Common myeloid progenitor, CD34-positive (primary cell): ENCODE data around the gene ZNF486.
A peak's percentile ranks its signal among the peaks of the same experiment; 100 is the strongest.
"Not testable (repeated sequence)": the region's sequence is repeated elsewhere in the genome, so short reads cannot be mapped to it uniquely, and the experiment has no call there.

ENCODE experiments used
- CTCF ChIA-PET: fragments of 350-600 bp; sonication (Branson Sonifier 250); formaldehyde crosslinking; loops from one replicate; lab custom pipeline; 2021; ENCODE audit warnings: antibody characterized with exemption; lab: Charles Lee
- POLR2A ChIA-PET: fragments of 350-600 bp; sonication (Branson Sonifier 250); formaldehyde crosslinking; loops from one replicate; lab custom pipeline; 2021; ENCODE audit warnings: antibody characterized with exemption; lab: Charles Lee
- DNase-seq, 3 donors: peaks; one replicate each; pipeline versions ENCODE4 v3.0.0 to v3.0.0-alpha.2; 2013
- H3K27ac ChIP-seq, 2 experiments: 1 replicate in 1 of 2; 2 replicates in 1 of 2; pipeline ENCODE4 v1.7.0; 2013; ENCODE audit warnings: inconsistent platforms in 2 of 2, low read length in 2 of 2, mild to moderate bottlenecking in 2 of 2, low read depth in 1 of 2, moderate library complexity in 1 of 2; ENCODE audit not compliant: severe bottlenecking in 2 of 2, insufficient read depth in 1 of 2, poor library complexity in 1 of 2
- H3K27me3 ChIP-seq, 5 experiments: replicated peaks in 2 of 5; 1 replicate in 3 of 5; 2 replicates in 2 of 5; pipeline versions ENCODE4 v1.6.1 to v1.7.0; 2013; ENCODE audit warnings: low read length in 4 of 5, mild to moderate bottlenecking in 2 of 5, moderate library complexity in 2 of 5, inconsistent platforms in 1 of 5; ENCODE audit not compliant: insufficient read depth in 5 of 5, control insufficient read depth in 4 of 5
- H3K36me3 ChIP-seq, 4 experiments: 1 replicate in 2 of 4; 2 replicates in 2 of 4; pipeline versions ENCODE4 v1.6.1 to v1.7.0; 2013; ENCODE audit warnings: low read length in 3 of 4, control low read depth in 1 of 4, mild to moderate bottlenecking in 1 of 4; ENCODE audit not compliant: control insufficient read depth in 4 of 4, insufficient read depth in 4 of 4
- H3K4me1 ChIP-seq, 4 experiments: 1 replicate in 3 of 4; 2 replicates in 1 of 4; pipeline versions ENCODE4 v1.6.1 to v1.7.1; 2013; ENCODE audit warnings: low read length in 3 of 4, mild to moderate bottlenecking in 3 of 4, control low read depth in 1 of 4, inconsistent platforms in 1 of 4, moderate library complexity in 1 of 4; ENCODE audit not compliant: control insufficient read depth in 4 of 4, insufficient read depth in 4 of 4; ENCODE audit errors: control extremely low read depth in 1 of 4
- H3K4me3 ChIP-seq, 7 experiments: 1 replicate in 4 of 7; 2 replicates in 3 of 7; pipeline versions ENCODE4 v1.5.1 to v1.7.0; 2013; ENCODE audit warnings: mild to moderate bottlenecking in 7 of 7, low read length in 6 of 7, moderate library complexity in 6 of 7, inconsistent platforms in 2 of 7, low read depth in 2 of 7, control low read depth in 1 of 7; ENCODE audit not compliant: insufficient read depth in 4 of 7, control insufficient read depth in 1 of 7; ENCODE audit errors: extremely low read depth in 1 of 7
- H3K9me3 ChIP-seq, 5 experiments: 1 replicate in 4 of 5; 2 replicates in 1 of 5; pipeline versions ENCODE4 v1.6.1 to v1.7.1; 2013; ENCODE audit warnings: low read length in 4 of 5, mild to moderate bottlenecking in 2 of 5, inconsistent platforms in 1 of 5, low read depth in 1 of 5, moderate library complexity in 1 of 5; ENCODE audit not compliant: control insufficient read depth in 4 of 5, insufficient read depth in 2 of 5; ENCODE audit errors: control extremely low read depth in 1 of 5
- WGBS: methylation state at CpG from one replicate; pipeline ENCODE4 v1.1.5; 2013; ENCODE audit not compliant: insufficient coverage; 5-methylcytosine and 5-hydroxymethylcytosine counted together

Gene ZNF486

DNA sequence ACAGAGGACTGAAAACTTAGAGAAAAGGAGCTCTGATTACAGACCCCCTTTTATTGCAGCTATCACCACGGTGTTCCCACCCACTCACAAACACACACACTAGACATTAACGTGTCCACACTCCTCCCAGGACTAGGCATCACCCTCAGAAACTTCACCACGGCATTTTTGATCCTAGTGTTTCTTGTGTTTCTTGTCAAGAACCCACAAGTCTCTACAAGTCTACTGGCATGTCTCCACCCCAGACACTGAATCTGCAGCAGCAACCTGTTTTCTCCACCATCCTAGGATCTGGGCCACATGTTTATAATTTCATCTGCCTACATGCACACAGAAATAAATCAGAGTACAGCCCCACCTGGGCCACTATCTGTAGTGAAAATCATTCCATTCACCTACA, 4.3 kb downstream of the ZNF486 start:
- WGBS: 97% methylated on average over 3 of the region's 3 CpGs
- Histone ChIP-seq H3K4me3 (no peak overlapping the region), H3K36me3 (peaks cover 12 to 55% (median 33%) of the 10 kb centered on the region in 4 experiments), H3K27ac (no peak overlapping the region), H3K4me1 (peaks cover 0 to 6% (median under 1%) of the 10 kb centered on the region in 4 experiments), H3K9me3 (peaks cover 4 to 52% (median 33%) of the 10 kb centered on the region in 5 experiments), H3K27me3 (no peaks in the 10 kb centered on the region)
- CTCF ChIA-PET: no interaction called here
- POLR2A ChIA-PET: no interaction called here
- DNase-seq: no peak

DNA sequence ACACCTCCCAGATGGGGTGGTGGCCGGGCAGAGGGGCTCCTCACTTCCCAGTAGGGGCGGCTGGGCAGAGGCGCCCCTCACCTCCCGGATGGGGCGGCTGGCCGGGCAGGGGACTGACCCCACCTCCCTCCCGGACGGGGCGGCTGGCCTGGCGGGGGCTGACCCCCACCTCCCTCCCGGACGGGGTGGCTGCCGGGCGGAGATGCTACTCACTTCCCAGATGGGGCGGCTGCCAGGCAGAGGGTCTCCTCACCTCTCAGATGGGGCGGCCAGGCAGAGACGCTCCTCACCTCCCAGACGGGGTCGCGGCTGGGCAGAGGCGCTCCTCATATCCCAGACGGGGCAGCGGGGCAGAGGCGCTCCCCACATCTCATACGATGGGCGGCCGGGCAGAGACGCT, 8.8 kb downstream of the ZNF486 start:
- H3K36me3 ChIP-seq: peaks cover 14 to 74% (median 39%) of the 10 kb centered on the region in 4 experiments
- H3K27ac ChIP-seq, CTCF ChIA-PET, H3K27me3 ChIP-seq, DNase-seq, H3K4me1 ChIP-seq, POLR2A ChIA-PET, H3K4me3 ChIP-seq: not testable (repeated sequence)
- peaks cover 7 to 75% (median 38%) of the 10 kb centered on the region in 5 experiments for H3K9me3 ChIP-seq
- WGBS: 100% methylated on average over 4 of the region's 28 CpGs

DNA sequence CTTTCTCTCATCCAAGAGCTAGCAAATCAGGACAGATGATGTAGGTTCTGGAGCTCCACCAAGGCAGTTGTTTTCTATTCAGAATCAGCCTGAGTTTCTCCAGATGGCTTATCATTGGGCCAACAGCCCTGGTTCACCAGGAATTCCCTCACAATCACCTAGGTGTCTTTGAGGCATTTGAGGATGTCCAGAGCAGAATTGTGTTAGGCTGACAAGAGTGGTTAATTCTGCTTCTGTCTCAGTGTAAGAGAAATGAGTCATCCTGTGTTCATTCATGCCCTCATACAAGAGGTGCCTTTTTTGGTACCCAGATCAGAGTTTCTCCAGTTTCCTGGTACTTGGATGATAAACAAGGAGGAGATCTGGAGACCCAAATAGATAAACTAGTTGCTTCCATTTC, 12.9 kb downstream of the ZNF486 start:
- H3K4me3 ChIP-seq, CTCF ChIA-PET, H3K27ac ChIP-seq, H3K27me3 ChIP-seq, DNase-seq, H3K4me1 ChIP-seq, POLR2A ChIA-PET: not testable (repeated sequence)
- Histone ChIP-seq H3K9me3 (peaks cover 5 to 60% (median 21%) of the 10 kb centered on the region in 5 experiments), H3K36me3 (peaks cover 14 to 61% (median 22%) of the 10 kb centered on the region in 4 experiments)

DNA sequence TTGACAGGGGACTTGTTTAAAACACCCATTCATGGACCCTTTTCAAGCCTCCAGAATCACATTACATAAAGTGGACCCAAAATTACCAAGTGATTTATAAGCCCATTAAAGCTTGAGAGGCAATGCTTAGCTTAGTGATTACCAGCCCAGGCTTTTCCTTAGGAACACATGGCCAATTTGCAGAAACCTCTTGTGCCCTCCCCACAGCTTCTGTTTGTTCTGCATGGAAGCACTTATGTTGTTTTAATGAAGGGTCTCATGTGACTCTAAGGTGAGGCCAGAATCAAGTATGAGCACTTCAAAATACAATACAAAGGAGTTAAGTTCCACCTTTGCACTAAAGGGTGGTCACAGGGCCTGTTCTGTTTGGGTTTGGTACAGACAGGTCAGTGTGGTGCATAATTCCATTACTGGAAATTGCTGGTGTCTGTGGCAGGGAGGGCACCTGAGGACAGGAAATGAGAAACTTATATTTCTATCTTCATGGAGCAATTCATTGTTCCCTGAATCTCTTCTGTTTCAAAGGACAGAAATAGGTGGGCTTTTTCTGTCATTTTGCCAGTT, 15.3 kb downstream of the ZNF486 start:
- no peaks in the 10 kb centered on the region for H3K27me3 ChIP-seq
- H3K36me3 ChIP-seq: peaks cover 18 to 75% (median 25%) of the 10 kb centered on the region in 4 experiments
- CTCF ChIA-PET: no interaction called here
- no peak overlapping the region for H3K4me3 ChIP-seq
- H3K4me1 ChIP-seq: no peaks in the 10 kb centered on the region
- no peak overlapping the region for H3K27ac ChIP-seq
- POLR2A ChIA-PET: no interaction called here
- H3K9me3 ChIP-seq: peaks cover 10 to 59% (median 21%) of the 10 kb centered on the region in 5 experiments
- DNase-seq: no peak

DNA sequence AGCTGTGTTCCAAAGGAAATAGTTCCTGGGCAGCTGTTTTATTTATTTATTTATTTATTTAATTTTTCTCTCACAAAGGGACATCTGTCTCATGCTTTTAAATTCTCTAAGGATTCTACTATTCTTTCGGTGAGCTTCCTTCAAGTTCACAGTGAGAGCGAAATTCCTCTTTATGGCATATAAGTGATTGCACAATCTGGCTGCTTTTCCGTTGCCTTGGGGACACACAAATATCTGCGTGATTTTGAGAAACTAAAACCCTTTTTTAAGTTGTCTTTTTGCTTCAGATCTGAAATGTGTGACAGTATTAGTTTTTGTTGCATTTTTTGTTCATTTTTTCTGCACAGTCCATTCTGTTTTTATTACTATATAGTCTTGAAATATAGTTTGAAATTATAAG, 19.2 kb downstream of the ZNF486 start:
- H3K27me3 ChIP-seq: no peaks in the 10 kb centered on the region
- CTCF ChIA-PET: no interaction called here
- H3K4me1 ChIP-seq: no peaks in the 10 kb centered on the region
- POLR2A ChIA-PET: no interaction called here
- no peak overlapping the region for H3K27ac ChIP-seq
- WGBS: 100% methylated on average over 2 of the region's 4 CpGs
- peaks cover 10 to 58% (median 32%) of the 10 kb centered on the region in 5 experiments for H3K9me3 ChIP-seq
- peaks cover 32 to 81% (median 43%) of the 10 kb centered on the region in 4 experiments for H3K36me3 ChIP-seq
- DNase-seq: no peak
- H3K4me3 ChIP-seq: no peak overlapping the region

DNA sequence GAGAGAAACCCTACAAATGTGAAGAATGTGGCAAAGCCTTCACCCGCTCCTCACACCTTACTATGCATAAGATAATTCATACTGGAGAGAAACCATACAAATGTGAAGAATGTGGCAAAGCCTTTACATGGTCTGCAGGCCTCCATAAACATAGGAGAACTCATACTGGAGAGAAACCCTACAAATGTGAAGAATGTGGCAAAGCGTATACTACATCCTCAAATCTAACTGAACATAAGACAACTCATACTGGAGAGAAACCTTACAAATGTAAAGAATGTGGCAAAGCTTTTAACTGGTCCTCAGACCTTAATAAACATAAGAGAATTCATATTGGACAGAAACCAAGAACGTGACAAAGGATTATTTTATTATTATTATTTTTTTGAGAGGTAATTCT, 30.7 kb downstream of the ZNF486 start:
- CTCF ChIA-PET: no interaction called here
- no peaks in the 10 kb centered on the region for H3K4me1 ChIP-seq
- no peak for DNase-seq
- peak overlapping the region in 1 of 7 experiments; percentile 36 for H3K4me3 ChIP-seq
- no CpG with 5 or more reads among the region's 3 CpGs for WGBS
- POLR2A ChIA-PET: no interaction called here
- H3K9me3 ChIP-seq: peaks cover 10 to 74% (median 48%) of the 10 kb centered on the region in 5 experiments
- H3K27ac ChIP-seq: no peak overlapping the region
- H3K36me3 ChIP-seq: peaks cover 22 to 64% (median 26%) of the 10 kb centered on the region in 4 experiments
- H3K27me3 ChIP-seq: no peaks in the 10 kb centered on the region

DNA sequence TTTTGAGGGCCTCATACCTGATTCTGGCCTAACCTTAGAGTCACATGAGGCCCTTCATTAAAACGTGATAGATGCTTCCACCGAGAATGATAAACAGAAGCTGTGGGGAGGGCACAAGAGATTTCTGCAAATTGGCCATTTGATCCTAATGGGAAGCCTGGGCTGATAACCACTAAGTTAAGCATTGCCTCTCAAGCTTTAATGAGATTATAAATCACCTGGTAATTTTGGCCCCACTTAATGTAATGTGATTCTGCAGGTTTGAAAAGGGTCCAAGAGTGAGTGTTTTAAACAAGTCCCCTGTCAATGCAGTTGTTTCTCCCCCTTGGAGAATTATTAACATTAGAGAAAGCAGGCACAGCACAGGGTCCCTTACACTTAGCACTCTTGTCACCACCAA, 42.0 kb downstream of the ZNF486 start:
- Histone ChIP-seq H3K9me3 (peaks cover 1 to 30% (median 8%) of the 10 kb centered on the region in 5 experiments), H3K27me3 (no peaks in the 10 kb centered on the region), H3K4me3 (no peak overlapping the region), H3K36me3 (peaks cover 4 to 32% (median 12%) of the 10 kb centered on the region in 4 experiments), H3K4me1 (no peaks in the 10 kb centered on the region), H3K27ac (no peak overlapping the region)
- WGBS: 50% methylated on average over 2 of the region's 2 CpGs
- no peak for DNase-seq
- ChIA-PET POLR2A (no interaction called here), CTCF (no interaction called here)
